Nephron progenitor cell (in vitro differentiated cells): ENCODE measurements around the gene PROM2.

Experiments used
- DNase-seq: peaks from one replicate; pipeline ENCODE4 v3.0.0; 2021
- H3K27ac Mint-ChIP-seq: 2 replicates; pipeline ENCODE4 v1.8.0; 2021; ENCODE audit warnings: mild to moderate bottlenecking, moderate library complexity, mixed read lengths
- H3K27me3 Mint-ChIP-seq: 2 replicates; pipeline ENCODE4 v1.8.0; 2021; ENCODE audit warnings: mild to moderate bottlenecking, low read depth, mixed read lengths; ENCODE audit not compliant: poor library complexity
- H3K36me3 Mint-ChIP-seq: 2 replicates; pipeline ENCODE4 v1.8.0; 2021; ENCODE audit warnings: low read depth, mixed read lengths
- H3K4me1 Mint-ChIP-seq: 2 replicates; pipeline ENCODE4 v1.8.0; 2021; ENCODE audit warnings: mixed read lengths
- H3K4me3 Mint-ChIP-seq: 2 replicates; pipeline ENCODE4 v1.8.0; 2021; ENCODE audit warnings: mild to moderate bottlenecking, moderate library complexity, mixed read lengths
- H3K9me3 Mint-ChIP-seq: 2 replicates; pipeline ENCODE4 v1.8.0; 2021; ENCODE audit warnings: mild to moderate bottlenecking, moderate library complexity, mixed read lengths
- CTCF ChIP-seq: fragments of 200-600 bp; sonication (generic); IDR thresholded peaks from 2 replicates; pipeline ENCODE4 v1.5.0; 2021; ENCODE audit warnings: antibody characterized with exemption

The PROM2 gene

DNA sequence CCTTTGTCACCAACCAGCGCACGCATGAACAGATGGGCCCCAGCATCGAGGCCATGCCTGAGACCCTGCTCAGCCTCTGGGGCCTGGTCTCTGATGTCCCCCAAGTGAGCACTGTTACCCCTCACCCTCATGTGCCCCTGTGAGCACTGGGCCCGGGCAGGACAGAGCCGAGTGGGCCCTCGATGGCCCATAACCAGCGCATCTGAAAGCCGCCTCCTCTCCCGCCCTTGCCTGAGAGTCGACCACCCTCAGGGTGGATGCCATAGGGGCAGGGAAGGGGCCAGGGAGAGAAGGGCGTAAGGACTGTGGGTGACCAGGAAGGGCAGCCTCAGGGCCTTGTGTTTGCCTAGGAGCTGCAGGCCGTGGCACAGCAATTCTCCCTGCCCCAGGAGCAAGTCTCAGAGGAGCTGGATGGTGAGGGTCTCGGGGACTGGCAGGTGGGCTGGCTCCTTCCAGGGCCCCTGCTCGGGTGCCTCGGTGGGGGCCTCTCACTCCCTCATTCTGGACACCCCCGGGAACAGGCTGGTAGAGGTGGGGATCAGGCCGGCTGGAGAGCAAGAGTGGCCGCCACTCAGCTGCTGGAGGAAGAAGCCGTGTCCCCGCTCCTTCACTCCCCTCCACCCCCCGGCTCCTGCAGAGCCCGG, 2.1 kb downstream of the PROM2 start:
- peak; percentile 1 for DNase-seq
- H3K4me3 Mint-ChIP-seq, result no peak overlapping the region

DNA sequence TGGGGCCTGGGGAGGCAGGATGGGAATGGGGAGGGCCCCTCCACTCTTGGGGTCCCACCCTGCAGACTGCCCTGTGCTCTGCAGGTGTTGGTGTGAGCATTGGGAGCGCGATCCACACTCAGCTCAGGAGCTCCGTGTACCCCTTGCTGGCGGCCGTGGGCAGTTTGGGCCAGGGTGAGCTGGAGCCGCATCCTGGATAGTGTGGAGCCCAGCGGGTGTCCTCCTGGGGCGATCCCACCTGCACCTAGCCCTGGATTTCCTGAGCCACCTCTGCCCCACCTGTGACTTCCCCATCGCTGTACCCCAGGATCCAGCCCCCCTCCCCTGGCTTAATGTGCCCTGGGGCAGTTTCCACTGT, 2.6 kb downstream of the PROM2 start:
- Mint-ChIP-seq H3K9me3 (no peaks in the 10 kb centered on the region), H3K4me1 (no peaks in the 10 kb centered on the region), H3K27me3 (no peaks in the 10 kb centered on the region), H3K4me3 (no peak overlapping the region), H3K36me3 (no peaks in the 10 kb centered on the region), H3K27ac (no peak overlapping the region)
- no peak for DNase-seq
- no peak for TF ChIP-seq CTCF

More for the DNA sequence above, 2.1 kb downstream of the PROM2 start:
- H3K27ac Mint-ChIP-seq, result no peak overlapping the region
- H3K27me3 Mint-ChIP-seq, result no peaks in the 10 kb centered on the region
- H3K4me1 Mint-ChIP-seq, result no peaks in the 10 kb centered on the region
- no peaks in the 10 kb centered on the region for H3K36me3 Mint-ChIP-seq
- TF ChIP-seq CTCF, result no peak
- no peaks in the 10 kb centered on the region for H3K9me3 Mint-ChIP-seq

- no peaks in the 10 kb centered on the region for H3K4me1 Mint-ChIP-seq
- H3K4me3 Mint-ChIP-seq, result no peak overlapping the region
- H3K27ac Mint-ChIP-seq, result no peak overlapping the region
- peak; percentile 1 for DNase-seq
- no peaks in the 10 kb centered on the region for H3K36me3 Mint-ChIP-seq
- TF ChIP-seq CTCF, result no peak
- H3K27me3 Mint-ChIP-seq, result no peaks in the 10 kb centered on the region
- no peaks in the 10 kb centered on the region for H3K9me3 Mint-ChIP-seq
These were observed 3.1 kb downstream of the PROM2 start for GRCh38 chr2:95277246-95277906.

- no peaks in the 10 kb centered on the region for H3K27me3 Mint-ChIP-seq
- DNase-seq, result no peak
- H3K36me3 Mint-ChIP-seq, result no peaks in the 10 kb centered on the region
- H3K9me3 Mint-ChIP-seq, result no peaks in the 10 kb centered on the region
- TF ChIP-seq CTCF, result no peak
- no peaks in the 10 kb centered on the region for H3K4me1 Mint-ChIP-seq
- no peak overlapping the region for H3K27ac Mint-ChIP-seq
- H3K4me3 Mint-ChIP-seq, result no peak overlapping the region
These were observed 3.8 kb downstream of the PROM2 start for GRCh38 chr2:95278051-95278471.

- DNase-seq, result no peak
- Mint-ChIP-seq H3K4me1 (no peaks in the 10 kb centered on the region), H3K27ac (no peak overlapping the region), H3K36me3 (no peaks in the 10 kb centered on the region), H3K27me3 (peaks cover 2% of the 10 kb centered on the region), H3K4me3 (no peak overlapping the region), H3K9me3 (no peaks in the 10 kb centered on the region)
- no peak for TF ChIP-seq CTCF
These were observed 4.5 kb downstream of the PROM2 start for GRCh38 chr2:95278637-95279225.
